Smooth muscle cell (in vitro differentiated cells): Measurements from ENCODE around the gene MAP9. TPM values are rescaled to one million over a fixed set of nuclear protein-coding genes. Genes with fewer than 3 reads are reported as not detected.
A peak's percentile ranks its signal among the peaks of the same experiment; 100 is the strongest.

Source experiments
- DNase-seq: peaks from one replicate; lab custom pipeline; 2025; ENCODE audit not compliant: unreplicated experiment; lab: John Stamatoyannopoulos, UW
- H2AFZ ChIP-seq: fragments of 200-600 bp; sonication (generic); 2 replicates; pipeline ENCODE4 v1.6.0; 2016; ENCODE audit warnings: antibody characterized with exemption, low read depth, mild to moderate bottlenecking
- H3F3A ChIP-seq: fragments of 200-600 bp; sonication (generic); 2 replicates; pipeline ENCODE4 v1.6.0; 2017; ENCODE audit warnings: antibody characterized with exemption, low read depth
- H3K27ac ChIP-seq: fragments of 200-600 bp; sonication (generic); 2 replicates; pipeline ENCODE4 v1.5.1; 2016; ENCODE audit warnings: low read depth, mild to moderate bottlenecking
- H3K27me3 ChIP-seq: fragments of 200-600 bp; sonication (generic); 2 replicates; pipeline ENCODE4 v1.6.1; 2016; ENCODE audit warnings: low read depth, mild to moderate bottlenecking
- H3K36me3 ChIP-seq: fragments of 200-600 bp; sonication (generic); 2 replicates; pipeline ENCODE4 v1.5.1; 2016; ENCODE audit warnings: low read depth
- H3K4me1 ChIP-seq: fragments of 200-600 bp; sonication (generic); 2 replicates; pipeline ENCODE4 v1.5.1; 2016; ENCODE audit warnings: low read depth
- H3K4me2 ChIP-seq: fragments of 200-600 bp; sonication (generic); 2 replicates; pipeline ENCODE4 v1.6.0; 2016; ENCODE audit warnings: mild to moderate bottlenecking
- H3K4me3 ChIP-seq: fragments of 200-600 bp; sonication (generic); 2 replicates; pipeline ENCODE4 v1.5.1; 2016; ENCODE audit warnings: mild to moderate bottlenecking
- H3K79me2 ChIP-seq: fragments of 200-600 bp; sonication (generic); 2 replicates; pipeline ENCODE4 v1.6.0; 2016; ENCODE audit warnings: low read depth, mild to moderate bottlenecking
- H3K9ac ChIP-seq: fragments of 200-600 bp; sonication (generic); 2 replicates; pipeline ENCODE4 v1.6.0; 2016; ENCODE audit warnings: low read depth
- H3K9me3 ChIP-seq: fragments of 200-600 bp; sonication (generic); replicated peaks from 2 replicates; pipeline ENCODE4 v1.5.1; 2016; ENCODE audit warnings: low read depth
- H4K20me1 ChIP-seq: fragments of 200-600 bp; sonication (generic); 2 replicates; pipeline ENCODE4 v1.6.0; 2016; ENCODE audit warnings: low read depth
- WGBS: methylation state at CpG from one replicate; pipeline ENCODE4 v1.1.7; 2016; ENCODE audit warnings: low lambda C conversion rate; 5-methylcytosine and 5-hydroxymethylcytosine counted together
- polyA plus RNA-seq: library from polyadenylated mRNA; unstranded; fragments of >200 nt; fragmentation: Nextera tagmentation; extraction: Ambion mirVana; gene quantifications from 2 replicates; pipeline ENCODE4 v1.2.1, GENCODE V29; 2016
- total RNA-seq: library from RNA; depleted of rRNA; stranded (reverse); fragments of >200 nt; gene quantifications from 2 replicates; pipeline ENCODE4 v1.2.3, GENCODE V29; 2014
- TF ChIP-seq, protein P1 (sequence below): fragments of 200-600 bp; sonication (generic); IDR thresholded peaks from 2 replicates; pipeline ENCODE4 v1.5.1; 2017; ENCODE audit warnings: borderline replicate concordance, mild to moderate bottlenecking, antibody characterized with exemption; ENCODE audit not compliant: insufficient read depth, poor library complexity, severe bottlenecking

The MAP9 gene
- total and polyA plus RNA-seq, 2 experiments from 2014 or later: 17.3 to 29.3 TPM

GRCh38 chr4:155407480-155407879 lies 30.7 kb upstream of the MAP9 start:
- Histone ChIP-seq H3F3A (no peaks in the 10 kb centered on the region), H3K4me3 (no peak overlapping the region), H2AFZ (no peak overlapping the region), H3K27ac (no peak overlapping the region), H3K4me2 (peak overlapping the region; percentile 33), H3K9ac (no peak overlapping the region), H3K36me3 (no peaks in the 10 kb centered on the region), H4K20me1 (no peaks in the 10 kb centered on the region), H3K9me3 (no peaks in the 10 kb centered on the region), H3K79me2 (no peaks in the 10 kb centered on the region), H3K27me3 (no peaks in the 10 kb centered on the region), H3K4me1 (peaks cover 10% of the 10 kb centered on the region)
- no peak for DNase-seq
- 21% methylated on average over 1 of the region's 1 CpG for WGBS
- TF ChIP-seq, protein P1, sequence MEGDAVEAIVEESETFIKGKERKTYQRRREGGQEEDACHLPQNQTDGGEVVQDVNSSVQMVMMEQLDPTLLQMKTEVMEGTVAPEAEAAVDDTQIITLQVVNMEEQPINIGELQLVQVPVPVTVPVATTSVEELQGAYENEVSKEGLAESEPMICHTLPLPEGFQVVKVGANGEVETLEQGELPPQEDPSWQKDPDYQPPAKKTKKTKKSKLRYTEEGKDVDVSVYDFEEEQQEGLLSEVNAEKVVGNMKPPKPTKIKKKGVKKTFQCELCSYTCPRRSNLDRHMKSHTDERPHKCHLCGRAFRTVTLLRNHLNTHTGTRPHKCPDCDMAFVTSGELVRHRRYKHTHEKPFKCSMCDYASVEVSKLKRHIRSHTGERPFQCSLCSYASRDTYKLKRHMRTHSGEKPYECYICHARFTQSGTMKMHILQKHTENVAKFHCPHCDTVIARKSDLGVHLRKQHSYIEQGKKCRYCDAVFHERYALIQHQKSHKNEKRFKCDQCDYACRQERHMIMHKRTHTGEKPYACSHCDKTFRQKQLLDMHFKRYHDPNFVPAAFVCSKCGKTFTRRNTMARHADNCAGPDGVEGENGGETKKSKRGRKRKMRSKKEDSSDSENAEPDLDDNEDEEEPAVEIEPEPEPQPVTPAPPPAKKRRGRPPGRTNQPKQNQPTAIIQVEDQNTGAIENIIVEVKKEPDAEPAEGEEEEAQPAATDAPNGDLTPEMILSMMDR: no peak

DNA sequence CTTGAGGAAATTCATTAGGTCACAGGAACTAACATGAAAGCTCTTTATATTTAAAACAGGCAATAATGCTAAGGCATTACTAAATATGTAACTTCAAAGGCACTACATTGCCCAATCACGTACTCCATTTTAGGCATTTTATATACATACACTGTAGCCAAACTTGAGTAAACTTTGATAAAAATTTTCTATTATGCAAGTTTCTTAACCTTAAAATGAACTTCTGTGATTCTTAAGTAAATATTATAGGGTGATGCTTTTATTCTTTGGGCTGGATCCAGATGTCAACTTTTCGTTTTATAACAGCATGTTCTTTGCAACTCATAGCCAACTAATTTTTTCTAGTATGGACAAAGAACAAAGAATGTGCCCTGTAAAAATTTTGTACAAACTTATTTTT lies 28.3 kb upstream of the MAP9 start:
- H3K9me3 ChIP-seq: no peaks in the 10 kb centered on the region
- H2AFZ ChIP-seq: peak overlapping the region; percentile 72
- no peak for DNase-seq
- H4K20me1 ChIP-seq: no peaks in the 10 kb centered on the region
- peaks cover 10% of the 10 kb centered on the region for H3K4me1 ChIP-seq
- no peaks in the 10 kb centered on the region for H3F3A ChIP-seq
- H3K9ac ChIP-seq: no peak overlapping the region
- H3K4me3 ChIP-seq: no peak overlapping the region
- H3K36me3 ChIP-seq: no peaks in the 10 kb centered on the region
- H3K27me3 ChIP-seq: no peaks in the 10 kb centered on the region
- no peaks in the 10 kb centered on the region for H3K79me2 ChIP-seq
- 78% methylated on average over 2 of the region's 2 CpGs for WGBS
- no peak overlapping the region for H3K27ac ChIP-seq
- TF ChIP-seq, protein P1: no peak
- peak overlapping the region; percentile 53 for H3K4me2 ChIP-seq

- H3F3A ChIP-seq: no peaks in the 10 kb centered on the region
- no peaks in the 10 kb centered on the region for H3K79me2 ChIP-seq
- H3K27me3 ChIP-seq: no peaks in the 10 kb centered on the region
- H3K9ac ChIP-seq: no peak overlapping the region
- no peak for DNase-seq
- no peak overlapping the region for H3K4me3 ChIP-seq
- no peak overlapping the region for H2AFZ ChIP-seq
- H4K20me1 ChIP-seq: no peaks in the 10 kb centered on the region
- WGBS: 25% methylated on average over 4 of the region's 4 CpGs
- H3K27ac ChIP-seq: no peak overlapping the region
- peaks cover 10% of the 10 kb centered on the region for H3K4me1 ChIP-seq
- H3K36me3 ChIP-seq: no peaks in the 10 kb centered on the region
- H3K4me2 ChIP-seq: peak overlapping the region; percentile 20
- H3K9me3 ChIP-seq: no peaks in the 10 kb centered on the region
- TF ChIP-seq, protein P1: peak; percentile 73
Measured at GRCh38 chr4:155403886-155404285, 27.1 kb upstream of the MAP9 start.

DNA sequence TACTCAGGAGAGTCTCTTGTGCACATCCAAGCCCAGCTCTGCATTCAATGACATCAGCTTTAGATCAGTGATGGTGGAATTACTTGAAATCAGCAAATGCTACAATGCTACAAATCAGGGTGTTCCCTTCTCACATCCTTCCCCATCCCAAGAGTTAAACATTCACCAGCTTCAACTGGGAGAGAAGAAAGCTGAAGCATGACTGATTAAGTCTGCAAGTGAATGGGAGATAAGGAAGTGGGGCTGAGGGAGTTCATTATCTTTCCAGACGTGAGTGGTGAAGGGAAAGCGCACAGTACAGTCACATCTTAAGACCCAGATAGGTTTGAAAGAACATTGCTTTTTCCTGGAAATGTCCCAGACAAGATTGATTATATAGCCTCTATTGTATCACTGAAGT lies 26.2 kb upstream of the MAP9 start:
- TF ChIP-seq, protein P1: no peak

More for the DNA sequence above, 26.2 kb upstream of the MAP9 start:
- H3K27ac ChIP-seq: no peak overlapping the region
- H3K27me3 ChIP-seq: no peaks in the 10 kb centered on the region
- H3K4me1 ChIP-seq: peaks cover 10% of the 10 kb centered on the region
- 19% methylated on average over 2 of the region's 2 CpGs for WGBS
- no peaks in the 10 kb centered on the region for H4K20me1 ChIP-seq
- H3K4me2 ChIP-seq: no peak overlapping the region
- DNase-seq: no peak
- no peak overlapping the region for H2AFZ ChIP-seq
- H3K9ac ChIP-seq: no peak overlapping the region
- no peaks in the 10 kb centered on the region for H3K79me2 ChIP-seq
- no peaks in the 10 kb centered on the region for H3F3A ChIP-seq
- H3K9me3 ChIP-seq: no peaks in the 10 kb centered on the region
- H3K4me3 ChIP-seq: no peak overlapping the region
- H3K36me3 ChIP-seq: no peaks in the 10 kb centered on the region
